ENCODE measurements around the gene CCNE1.
"Not testable (repeated sequence)": the region's sequence is repeated elsewhere in the genome, so short reads cannot be mapped to it uniquely, and the experiment has no call there.

CCNE1 gene

GRCh38 chr19:29789007-29789406 lies 22.8 kb upstream of the CCNE1 start:
- no peak for DNase-seq

GRCh38 chr19:29793116-29793727 lies 18.6 kb upstream of the CCNE1 start:
- DNase-seq = no peak

- not testable (repeated sequence) for DNase-seq
Observed at GRCh38 chr19:29794490-29794889, 17.3 kb upstream of the CCNE1 start.

- no peak for DNase-seq
Observed at GRCh38 chr19:29795461-29796172, 16.2 kb upstream of the CCNE1 start.

GRCh38 chr19:29796173-29796573 lies 15.6 kb upstream of the CCNE1 start:
- DNase-seq = no peak

GRCh38 chr19:29798774-29799497 lies 12.9 kb upstream of the CCNE1 start:
- DNase-seq = no peak

- DNase-seq = no peak
Observed at GRCh38 chr19:29800100-29800825, 11.5 kb upstream of the CCNE1 start.

GRCh38 chr19:29803951-29804350 lies 7.8 kb upstream of the CCNE1 start:
- DNase-seq = not testable (repeated sequence)

- no peak for DNase-seq
Observed at GRCh38 chr19:29804493-29804892, 7.3 kb upstream of the CCNE1 start.

- no peak for DNase-seq
Observed at GRCh38 chr19:29805031-29805965, 6.5 kb upstream of the CCNE1 start.

GRCh38 chr19:29806098-29806866 lies 5.5 kb upstream of the CCNE1 start:
- no peak for DNase-seq

- DNase-seq = no peak
Observed at GRCh38 chr19:29807178-29807577, 4.6 kb upstream of the CCNE1 start.

- no peak for DNase-seq
Observed at GRCh38 chr19:29807870-29808405, 3.9 kb upstream of the CCNE1 start.

GRCh38 chr19:29809795-29810503 lies 1.8 kb upstream of the CCNE1 start:
- no peak for DNase-seq

GRCh38 chr19:29810504-29810871 lies 1.3 kb upstream of the CCNE1 start:
- no peak for DNase-seq

GRCh38 chr19:29812080-29812880 lies 489 bp downstream of the CCNE1 start:
- peak in 1 of 2 experiments; percentile 22 for DNase-seq

GRCh38 chr19:29812881-29813275 lies 1.1 kb downstream of the CCNE1 start:
- DNase-seq = no peak

GRCh38 chr19:29813642-29814041 lies 1.9 kb downstream of the CCNE1 start:
- DNase-seq = no peak

GRCh38 chr19:29815231-29815630 lies 3.4 kb downstream of the CCNE1 start:
- no peak for DNase-seq

GRCh38 chr19:29817316-29817715 lies 5.5 kb downstream of the CCNE1 start:
- no peak for DNase-seq

All from stimulated activated CD4-positive, alpha-beta T cell treated with anti-CD3 and anti-CD28 coated beads, Interleukin-4, amount 100 ng/mL, for 4 hours (primary cell).